H1 (cell line): Measurements from ENCODE around the gene RASGRP1. TPM values are rescaled to one million over a fixed set of nuclear protein-coding genes. Genes with fewer than 3 reads are reported as not detected.

Experiments used
- CTCF ChIA-PET: fragments of 300-600 bp; sonication (Branson Sonifier 250); formaldehyde crosslinking; loops from one replicate; lab custom pipeline; 2021; ENCODE audit not compliant: partially characterized antibody; lab: Charles Lee
- POLR2A ChIA-PET: fragments of 300-600 bp; sonication (Branson Sonifier 250); formaldehyde crosslinking; loops from one replicate; lab custom pipeline; 2021; ENCODE audit warnings: inconsistent platforms; ENCODE audit not compliant: partially characterized antibody; lab: Charles Lee
- DNase-seq, 2 experiments: peaks; one replicate each; pipeline versions ENCODE4 v3.0.0 to v3.0.0-alpha.2; 2010 to 2022; ENCODE audit warnings: low spot score in 2 of 2, low read depth in 1 of 2, mixed read lengths in 1 of 2
- FAIRE-seq: peaks from 2 replicates; lab custom pipeline; 2011; peaks lifted over from hg19 to GRCh38; lab: Jason Lieb, UNC
- H2AFZ ChIP-seq: 2 replicates; pipeline ENCODE4 v1.8.1; 2012; ENCODE audit warnings: low read length, inconsistent platforms
- H2AK5ac ChIP-seq: 2 replicates; pipeline ENCODE4 v1.6.1; 2013; ENCODE audit warnings: low read depth, low read length
- H2BK120ac ChIP-seq: replicated peaks from 2 replicates; pipeline ENCODE3; 2013; ENCODE audit warnings: low read depth, low read length, inconsistent platforms
- H2BK12ac ChIP-seq: 2 replicates; pipeline ENCODE4 v1.6.1; 2013; ENCODE audit warnings: low read depth, low read length
- H2BK15ac ChIP-seq: 2 replicates; pipeline ENCODE4 v1.6.1; 2013; ENCODE audit warnings: low read length
- H2BK20ac ChIP-seq: 2 replicates; pipeline ENCODE4 v1.6.1; 2013; ENCODE audit warnings: low read length
- H2BK5ac ChIP-seq: 2 replicates; pipeline ENCODE4 v1.6.1; 2013; ENCODE audit warnings: low read depth, low read length
- H3K14ac ChIP-seq: 2 replicates; pipeline ENCODE4 v1.6.1; 2013; ENCODE audit warnings: inconsistent platforms; ENCODE audit not compliant: insufficient read length
- H3K18ac ChIP-seq: 2 replicates; pipeline ENCODE4 v1.6.1; 2013; ENCODE audit warnings: low read length; ENCODE audit errors: extremely low read depth
- H3K23ac ChIP-seq: 2 replicates; pipeline ENCODE4 v1.6.1; 2013; ENCODE audit warnings: inconsistent platforms; ENCODE audit not compliant: insufficient read length
- H3K23me2 ChIP-seq: 2 replicates; pipeline ENCODE4 v1.6.1; 2013; ENCODE audit warnings: low read depth, low read length
- H3K27ac ChIP-seq: 2 replicates; pipeline ENCODE4 v1.6.1; 2011; ENCODE audit warnings: low read depth, low read length, inconsistent platforms
- H3K27me3 ChIP-seq, 4 experiments: replicated peaks in 1 of 4; 1 replicate in 1 of 4; 2 replicates in 3 of 4; pipeline versions ENCODE4 v1.6.1 to v1.8.1; 2011 to 2013; ENCODE audit warnings: low read length in 3 of 4, mild to moderate bottlenecking in 3 of 4, inconsistent platforms in 2 of 4, mixed read lengths in 2 of 4, moderate library complexity in 1 of 4; ENCODE audit not compliant: control insufficient read depth in 3 of 4, insufficient read depth in 3 of 4; ENCODE audit errors: extremely low read depth in 1 of 4
- H3K36me3 ChIP-seq, 4 experiments: 2 replicates each; pipeline versions ENCODE4 v1.6.1 to v1.8.1; 2011 to 2013; ENCODE audit warnings: mild to moderate bottlenecking in 4 of 4, low read length in 3 of 4, moderate library complexity in 2 of 4, control low read depth in 1 of 4, inconsistent platforms in 1 of 4; ENCODE audit not compliant: insufficient read depth in 4 of 4, control insufficient read depth in 2 of 4
- H3K4ac ChIP-seq: replicated peaks from 2 replicates; pipeline ENCODE3; 2013; ENCODE audit warnings: low read length, low read depth, mixed read lengths, inconsistent platforms; ENCODE audit not compliant: insufficient read length
- H3K4me1 ChIP-seq, 4 experiments: replicated peaks in 1 of 4; 1 replicate in 1 of 4; 2 replicates in 3 of 4; pipeline versions ENCODE4 v1.6.1 to v1.8.1; 2011 to 2013; ENCODE audit warnings: low read length in 3 of 4, inconsistent platforms in 2 of 4, mixed read lengths in 1 of 4; ENCODE audit not compliant: insufficient read depth in 4 of 4, control insufficient read depth in 3 of 4
- H3K4me2 ChIP-seq, 2 experiments: 2 replicates each; pipeline versions ENCODE4 v1.6.1 to v1.8.1; 2011 to 2013; ENCODE audit warnings: low read depth in 2 of 2, low read length in 2 of 2, control low read depth in 1 of 2, inconsistent platforms in 1 of 2, mild to moderate bottlenecking in 1 of 2; ENCODE audit not compliant: insufficient read depth in 1 of 2
- H3K4me3 ChIP-seq, 4 experiments: fragments of 200-600, 300-600 bp in 1 of 4; sonication (generic), shearing (Covaris generic), sonication (Bioruptor Twin) in 1 of 4; 2 replicates each; pipeline versions ENCODE4 v1.5.1 to v1.8.1; 2011 to 2016; ENCODE audit warnings: low read length in 4 of 4, low read depth in 3 of 4, control low read depth in 2 of 4, inconsistent platforms in 2 of 4, mild to moderate bottlenecking in 2 of 4, mixed read lengths in 1 of 4, moderate library complexity in 1 of 4; ENCODE audit not compliant: insufficient read depth in 2 of 4; ENCODE audit errors: extremely low read depth in 1 of 4
- H3K56ac ChIP-seq: replicated peaks from 2 replicates; pipeline ENCODE3; 2013; ENCODE audit warnings: low read depth, mild to moderate bottlenecking, mixed read lengths, low read length, inconsistent platforms; ENCODE audit not compliant: insufficient read length
- H3K79me1 ChIP-seq: 2 replicates; pipeline ENCODE4 v1.6.1; 2013; ENCODE audit warnings: low read depth, low read length, control low read depth
- H3K79me2 ChIP-seq, 2 experiments: 2 replicates each; pipeline versions ENCODE4 v1.6.1 to v1.8.1; 2012 to 2013; ENCODE audit warnings: low read length in 2 of 2, mild to moderate bottlenecking in 2 of 2, inconsistent platforms in 1 of 2; ENCODE audit not compliant: insufficient read depth in 2 of 2, control insufficient read depth in 1 of 2
- H3K9ac ChIP-seq, 4 experiments: replicated peaks in 1 of 4; 1 replicate in 1 of 4; 2 replicates in 3 of 4; pipeline versions ENCODE4 v1.6.1 to v1.8.1; 2011 to 2013; ENCODE audit warnings: low read depth in 3 of 4, low read length in 3 of 4, control low read depth in 2 of 4, mild to moderate bottlenecking in 2 of 4, moderate library complexity in 2 of 4, inconsistent platforms in 1 of 4; ENCODE audit errors: extremely low read depth in 1 of 4
- H3K9me3 ChIP-seq, 2 experiments: 2 replicates each; pipeline versions ENCODE4 v1.6.1 to v1.8.1; 2012 to 2013; ENCODE audit warnings: mild to moderate bottlenecking in 2 of 2, moderate library complexity in 2 of 2, control low read depth in 1 of 2, inconsistent platforms in 1 of 2, low read depth in 1 of 2, low read length in 1 of 2, mixed read lengths in 1 of 2; ENCODE audit not compliant: insufficient read depth in 2 of 2
- H4K20me1 ChIP-seq, 2 experiments: replicated peaks in 1 of 2; 2 replicates each; pipeline versions ENCODE3 to v1.8.1; 2011 to 2013; ENCODE audit warnings: inconsistent platforms in 2 of 2, low read length in 2 of 2, mild to moderate bottlenecking in 1 of 2; ENCODE audit not compliant: insufficient read depth in 2 of 2, control insufficient read depth in 1 of 2
- H4K5ac ChIP-seq: 2 replicates; pipeline ENCODE4 v1.6.1; 2013; ENCODE audit warnings: low read length, low read depth, mixed read lengths, inconsistent platforms; ENCODE audit not compliant: insufficient read length
- H4K8ac ChIP-seq: 2 replicates; pipeline ENCODE4 v1.8.0; 2013; ENCODE audit warnings: mild to moderate bottlenecking, moderate library complexity, low read length, inconsistent platforms; ENCODE audit not compliant: insufficient read depth; ENCODE audit errors: extremely low read depth
- H4K91ac ChIP-seq: replicated peaks from 2 replicates; pipeline ENCODE3; 2013; ENCODE audit warnings: low read length, mixed read lengths, inconsistent platforms; ENCODE audit not compliant: insufficient read length
- ASH2L ChIP-seq: fragments of 200-600, 300-600 bp; sonication (generic); IDR thresholded peaks from one replicate; pipeline ENCODE4 v1.7.1; 2017; ENCODE audit warnings: low read length
- BACH1 ChIP-seq: IDR thresholded peaks from 2 replicates; pipeline ENCODE4 v1.6.1; 2012; ENCODE audit warnings: low read length, improper control_type of control experiment
- CBX8 ChIP-seq: fragments of 300-800, 300-1000 bp; sonication (generic); IDR thresholded peaks from 2 replicates; pipeline ENCODE4 v1.7.1; 2016; ENCODE audit warnings: low read depth, low read length, borderline replicate concordance
- CEBPB ChIP-seq: IDR thresholded peaks from 2 replicates; pipeline ENCODE4 v1.6.1; 2012; ENCODE audit warnings: low read depth, low read length
- EGR1 ChIP-seq: IDR thresholded peaks from 2 replicates; pipeline ENCODE4 v1.6.1; 2011; ENCODE audit warnings: low read depth, low read length, borderline replicate concordance
- HDAC2 ChIP-seq, 2 experiments: fragments of 300-600 bp in 1 of 2; sonication (generic) in 1 of 2; IDR thresholded peaks; 2 replicates each; pipeline ENCODE4 v1.6.1; 2011 to 2012; ENCODE audit warnings: low read depth in 2 of 2, low read length in 2 of 2, mild to moderate bottlenecking in 2 of 2, moderate library complexity in 2 of 2, borderline replicate concordance in 1 of 2, inconsistent platforms in 1 of 2
- KDM5A ChIP-seq: fragments of 200-600 bp; IDR thresholded peaks from 2 replicates; pipeline ENCODE4 v1.7.1; 2012; ENCODE audit warnings: mild to moderate bottlenecking, low read length, inconsistent platforms, mixed read lengths
- NANOG ChIP-seq: IDR thresholded peaks from 2 replicates; pipeline ENCODE4 v1.6.1; 2011; ENCODE audit warnings: low read length, low read depth, mild to moderate bottlenecking, inconsistent platforms; ENCODE audit not compliant: insufficient read depth, poor library complexity, severe bottlenecking
- POLR2AphosphoS5 ChIP-seq: IDR thresholded peaks from 2 replicates; pipeline ENCODE4 v1.6.1; 2011; ENCODE audit warnings: low read depth, low read length
- SP4 ChIP-seq: IDR thresholded peaks from 2 replicates; pipeline ENCODE4 v1.6.1; 2012; ENCODE audit warnings: low read length, inconsistent platforms
- TBP ChIP-seq: IDR thresholded peaks from 2 replicates; pipeline ENCODE4 v1.6.1; 2011; ENCODE audit warnings: low read depth, low read length, improper control_type of control experiment
- ZNF274 ChIP-seq: IDR thresholded peaks from 2 replicates; pipeline ENCODE4 v1.7.0; 2012; ENCODE audit warnings: low read length, borderline replicate concordance; ENCODE audit errors: extremely low read depth
- WGBS, 2 experiments: shearing (Covaris generic) in 1 of 2; methylation state at CpG; one replicate each; pipeline versions ENCODE4 v1.1.6 to v1.1.7; 2013 to 2015; ENCODE audit warnings: low lambda C conversion rate in 2 of 2, mixed read lengths in 2 of 2, inconsistent platforms in 1 of 2, low coverage in 1 of 2, missing lambda C conversion rate in 1 of 2; ENCODE audit not compliant: insufficient replicate concordance in 2 of 2, insufficient coverage in 1 of 2, insufficient read length in 1 of 2; ENCODE audit errors: extremely low coverage in 1 of 2, missing lambda C conversion rate in 1 of 2; 5-methylcytosine and 5-hydroxymethylcytosine counted together
- polyA plus RNA-seq, 7 experiments: library from polyadenylated mRNA; depleted of rRNA in 3 of 7; stranded (reverse) in 5 of 7; unstranded in 2 of 7; fragments of >200 nt in 5 of 7; fragments of 200-250 nt in 2 of 7; gene quantifications; 1 replicate in 5 of 7; 2 replicates in 1 of 7; 4 replicates in 1 of 7; pipeline versions ENCODE4 v1.2.1 to v1.2.3, GENCODE V29; 2011 to 2013; ENCODE audit warnings: missing spikeins in 2 of 7, mixed read lengths in 2 of 7
- total RNA-seq: library from RNA; stranded (reverse); fragmentation: NEBNext Ultra II Directional; extraction: Animal tissue kit (Norgen Biotek cat#: 25700); gene quantifications from 2 replicates; pipeline ENCODE4 v1.2.1, GENCODE V29; 2021
- TF ChIP-seq, protein P1 (sequence below): IDR thresholded peaks from 2 replicates; pipeline ENCODE4 v1.6.1; 2011; ENCODE audit warnings: low read depth, mild to moderate bottlenecking, low read length; ENCODE audit not compliant: insufficient read depth

Gene RASGRP1
- total and polyA plus RNA-seq, 2 of the 8 experiments (the other 6 are each of a cell fraction or from before 2014, with no cell fraction given) = 1.1 to 2.1 TPM

GRCh38 chr15:38461066-38461833 lies 103.4 kb downstream of the RASGRP1 start:
- FAIRE-seq (no peak), DNase-seq (no peak)
- Histone ChIP-seq H3K23ac (no peak overlapping the region), H2BK12ac (no peak overlapping the region), H3K27ac (no peak overlapping the region), H3K56ac (no peak overlapping the region), H2BK120ac (no peak overlapping the region), H4K20me1 (peaks cover 2 to 10% of the 10 kb centered on the region in 2 experiments), H3K36me3 (no peaks in the 10 kb centered on the region; a peak in 2 of 8 replicates), H3K18ac (no peak overlapping the region), H2AFZ (no peak overlapping the region), H3K4me1 (no peaks in the 10 kb centered on the region), H4K8ac (no peak overlapping the region), H4K91ac (no peak overlapping the region), H3K9ac (no peak overlapping the region), H2AK5ac (no peak overlapping the region), H3K23me2 (no peaks in the 10 kb centered on the region), H3K4ac (no peak overlapping the region), H3K79me1 (peaks cover 7% of the 10 kb centered on the region; the same call in 1 of the 2 replicates), H2BK15ac (no peak overlapping the region), H3K27me3 (no peaks in the 10 kb centered on the region), H3K4me3 (no peak overlapping the region), H3K4me2 (no peak overlapping the region), H4K5ac (no peak overlapping the region), H2BK20ac (no peak overlapping the region), H3K9me3 (no peaks in the 10 kb centered on the region), H2BK5ac (no peak overlapping the region), H3K14ac (no peak overlapping the region), H3K79me2 (peaks cover 12 to 78% of the 10 kb centered on the region in 2 experiments)
- 86% methylated on average over 2 of the region's 2 CpGs; no CpG with 5 or more reads in 1 of the 2 experiments for WGBS, 2 experiments
- CTCF ChIA-PET = interaction anchor here (0.8 to 1.1 kb wide), 2 partner anchors 13 to 21 kb away, joined by 3 to 5 read pairs; no protein-coding TSS in a partner anchor
- POLR2A ChIA-PET = no interaction called here
- no peak for TF ChIP-seq HDAC2 (IDR thresholded peaks at IDR 0.05; ENCODE audit: borderline replicate concordance in 1 of 2, low read depth in 2 of 2, low read length in 2 of 2)
- no peak for TF ChIP-seq CEBPB
- no peak for TF ChIP-seq BACH1
- no peak for TF ChIP-seq ASH2L
- no peak for TF ChIP-seq KDM5A
- TF ChIP-seq, protein P1, sequence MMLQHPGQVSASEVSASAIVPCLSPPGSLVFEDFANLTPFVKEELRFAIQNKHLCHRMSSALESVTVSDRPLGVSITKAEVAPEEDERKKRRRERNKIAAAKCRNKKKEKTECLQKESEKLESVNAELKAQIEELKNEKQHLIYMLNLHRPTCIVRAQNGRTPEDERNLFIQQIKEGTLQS = no peak
- no peak for TF ChIP-seq TBP
- no peak for TF ChIP-seq ZNF274
- no peak for TF ChIP-seq SP4
- TF ChIP-seq CBX8 = no peak
- TF ChIP-seq NANOG = no peak
- no peak for TF ChIP-seq POLR2AphosphoS5
- no peak for TF ChIP-seq EGR1
